ENCODE results near the gene CELF2.

DNA sequence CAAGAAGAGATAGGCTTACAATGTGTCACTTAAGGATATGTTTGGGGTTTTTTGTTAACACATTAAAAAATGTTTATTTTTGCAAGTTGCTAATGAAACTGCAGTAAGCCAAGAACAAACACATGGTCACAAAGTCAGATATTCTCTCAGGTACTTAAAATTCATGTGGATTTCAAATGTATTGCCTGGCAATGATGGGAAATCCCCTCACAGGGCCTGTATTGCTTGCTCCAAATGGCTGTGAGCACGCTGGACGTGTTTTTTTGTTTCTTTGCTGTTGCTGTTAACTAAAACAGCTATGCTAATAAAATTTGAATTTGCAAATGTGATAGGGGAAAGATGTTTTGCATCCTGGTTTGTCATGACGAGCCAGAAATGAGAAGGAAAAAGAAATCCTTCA, 3.8 kb upstream of the CELF2 start:
- TF ChIP-seq, protein P1, sequence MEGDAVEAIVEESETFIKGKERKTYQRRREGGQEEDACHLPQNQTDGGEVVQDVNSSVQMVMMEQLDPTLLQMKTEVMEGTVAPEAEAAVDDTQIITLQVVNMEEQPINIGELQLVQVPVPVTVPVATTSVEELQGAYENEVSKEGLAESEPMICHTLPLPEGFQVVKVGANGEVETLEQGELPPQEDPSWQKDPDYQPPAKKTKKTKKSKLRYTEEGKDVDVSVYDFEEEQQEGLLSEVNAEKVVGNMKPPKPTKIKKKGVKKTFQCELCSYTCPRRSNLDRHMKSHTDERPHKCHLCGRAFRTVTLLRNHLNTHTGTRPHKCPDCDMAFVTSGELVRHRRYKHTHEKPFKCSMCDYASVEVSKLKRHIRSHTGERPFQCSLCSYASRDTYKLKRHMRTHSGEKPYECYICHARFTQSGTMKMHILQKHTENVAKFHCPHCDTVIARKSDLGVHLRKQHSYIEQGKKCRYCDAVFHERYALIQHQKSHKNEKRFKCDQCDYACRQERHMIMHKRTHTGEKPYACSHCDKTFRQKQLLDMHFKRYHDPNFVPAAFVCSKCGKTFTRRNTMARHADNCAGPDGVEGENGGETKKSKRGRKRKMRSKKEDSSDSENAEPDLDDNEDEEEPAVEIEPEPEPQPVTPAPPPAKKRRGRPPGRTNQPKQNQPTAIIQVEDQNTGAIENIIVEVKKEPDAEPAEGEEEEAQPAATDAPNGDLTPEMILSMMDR (conservative IDR thresholded peaks at IDR 0.05; ENCODE audit: low read depth, low read length) = no peak
- no peak for TF ChIP-seq EZH2 (IDR thresholded peaks at IDR 0.05; ENCODE audit: borderline replicate concordance, low read depth, low read length, poor library complexity, severe bottlenecking)
